Measurements from ENCODE around the gene CRELD2. TPM values are rescaled to one million over a fixed set of nuclear protein-coding genes. Genes with fewer than 3 reads are reported as not detected.
A peak's percentile ranks its signal among the peaks of the same experiment; 100 is the strongest.
"Not testable (repeated sequence)": the region's sequence is repeated elsewhere in the genome, so short reads cannot be mapped to it uniquely, and the experiment has no call there.

CRELD2 gene
- total RNA-seq, 1 experiment from 2014 or later, result 71.1 TPM

- DNase-seq (ENCODE audit: low read depth), result not testable (repeated sequence)
These were observed 26.8 kb downstream of the CRELD2 start for GRCh38 chr22:49945042-49945794.

DNA sequence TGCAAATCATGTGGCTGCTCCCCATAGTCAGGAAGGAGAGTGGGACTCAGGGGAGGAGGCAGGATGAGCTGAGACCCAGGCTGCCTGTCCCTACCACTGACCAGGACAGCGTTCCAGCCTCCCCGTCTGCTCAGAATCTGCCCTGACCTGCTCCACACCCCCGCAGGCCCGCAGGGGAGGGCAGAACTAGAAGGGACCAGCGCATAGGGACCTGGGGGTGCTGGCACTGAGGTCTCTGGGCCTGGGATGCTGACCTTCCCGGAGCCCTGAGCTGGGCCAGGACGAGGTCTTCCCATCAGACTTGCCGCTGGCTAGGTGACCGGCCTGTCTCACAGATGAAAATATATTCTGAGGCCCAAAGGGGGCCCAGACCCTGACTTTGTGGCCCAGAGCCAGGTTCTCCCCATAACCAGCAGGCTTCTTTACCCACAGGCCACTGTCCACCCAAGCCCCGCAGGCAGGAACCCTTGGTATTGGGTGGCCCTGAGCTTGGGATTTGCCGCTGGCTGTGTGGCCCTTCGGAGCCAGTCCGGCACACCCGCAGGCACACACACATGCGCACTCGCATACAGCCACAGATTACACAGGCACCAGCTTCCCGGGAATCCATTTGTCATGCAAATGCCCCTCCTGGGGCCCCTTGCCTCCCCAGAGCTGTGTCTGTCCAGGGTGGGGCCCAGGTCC lies 28.3 kb downstream of the CRELD2 start:
- no peak for DNase-seq (ENCODE audit: low read depth)

DNA sequence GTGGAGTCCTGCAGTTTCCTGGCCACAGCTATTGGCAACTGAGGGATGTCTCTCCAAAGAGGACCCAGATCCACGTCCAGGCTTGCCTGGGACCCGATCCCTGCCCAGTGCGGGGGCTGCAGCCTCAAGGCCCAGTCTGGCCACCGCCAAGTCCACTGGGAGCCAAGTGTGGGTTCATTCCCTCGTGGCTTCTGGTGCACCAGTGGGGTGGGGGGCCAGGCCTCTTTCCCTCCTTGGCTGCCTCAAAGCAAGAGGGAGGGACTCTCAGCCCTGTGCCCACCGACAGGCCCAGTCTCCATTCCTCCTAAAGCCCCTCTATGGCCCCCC lies 28.8 kb downstream of the CRELD2 start:
- no peak for DNase-seq (ENCODE audit: low read depth)

GRCh38 chr22:49948116-49948957 lies 29.9 kb downstream of the CRELD2 start:
- DNase-seq (ENCODE audit: low read depth), result no peak

GRCh38 chr22:49948958-49949913 lies 30.8 kb downstream of the CRELD2 start:
- no peak for DNase-seq (ENCODE audit: low read depth)

GRCh38 chr22:49949914-49950292 lies 31.5 kb downstream of the CRELD2 start:
- no peak for DNase-seq (ENCODE audit: low read depth)

- no peak for DNase-seq (ENCODE audit: low read depth)
These were observed 32.1 kb downstream of the CRELD2 start for GRCh38 chr22:49950396-49950994.

- DNase-seq (ENCODE audit: low read depth), result no peak
These were observed 32.7 kb downstream of the CRELD2 start for GRCh38 chr22:49951000-49951677.

GRCh38 chr22:49951678-49951985 lies 33.2 kb downstream of the CRELD2 start:
- DNase-seq (ENCODE audit: low read depth), result no peak

- peak; percentile 36 for DNase-seq (ENCODE audit: low read depth)
These were observed 33.8 kb downstream of the CRELD2 start for GRCh38 chr22:49951986-49952896.

- DNase-seq (ENCODE audit: low read depth), result no peak
These were observed 34.7 kb downstream of the CRELD2 start for GRCh38 chr22:49953027-49953679.

- DNase-seq (ENCODE audit: low read depth), result no peak
These were observed 35.4 kb downstream of the CRELD2 start for GRCh38 chr22:49953680-49954344.

GRCh38 chr22:49954354-49954753 lies 35.9 kb downstream of the CRELD2 start:
- DNase-seq (ENCODE audit: low read depth), result no peak

- no peak for DNase-seq (ENCODE audit: low read depth)
These were observed 36.7 kb downstream of the CRELD2 start for GRCh38 chr22:49954991-49955580.

GRCh38 chr22:49955581-49956417 lies 37.4 kb downstream of the CRELD2 start:
- DNase-seq (ENCODE audit: low read depth), result no peak

DNA sequence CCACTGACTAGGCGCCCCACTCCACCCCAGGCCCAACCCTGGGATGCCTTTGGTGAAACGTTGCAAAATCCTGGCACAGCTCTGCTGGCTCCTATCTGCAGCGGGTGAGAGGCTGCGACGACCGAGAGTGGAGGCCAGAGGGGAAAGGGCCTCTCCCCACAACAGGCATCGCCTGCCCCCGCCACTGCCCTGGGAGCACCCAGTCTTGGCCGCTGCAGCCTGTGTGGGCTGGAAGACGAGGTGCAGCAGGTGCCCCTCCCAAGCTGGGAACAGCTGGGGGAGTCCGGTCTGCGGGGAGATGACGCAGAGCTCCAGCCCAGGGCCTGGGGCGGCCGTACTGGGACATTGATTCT lies 38.0 kb downstream of the CRELD2 start:
- DNase-seq (ENCODE audit: low read depth), result no peak

Measured in LHCN-M2 (cell line).